Lung microvascular endothelial cell (primary cell): Measurements from ENCODE around the gene PIK3R5. TPM values are rescaled to one million over a fixed set of nuclear protein-coding genes. Genes with fewer than 3 reads are reported as not detected.

ENCODE experiments used
- DNase-seq, 2 donors: peaks; one replicate each; pipeline versions ENCODE4 v3.0.0 to v3.0.0-alpha.2; 2010; ENCODE audit warnings: low read depth in 2 of 2
- total RNA-seq: library from RNA; depleted of rRNA; stranded (reverse); fragments of >200 nt; gene quantifications from 2 replicates; pipeline ENCODE4 v1.2.1, GENCODE V29; 2014

Gene PIK3R5
- total RNA-seq, 1 donor from 2014 or later = not detected

DNA sequence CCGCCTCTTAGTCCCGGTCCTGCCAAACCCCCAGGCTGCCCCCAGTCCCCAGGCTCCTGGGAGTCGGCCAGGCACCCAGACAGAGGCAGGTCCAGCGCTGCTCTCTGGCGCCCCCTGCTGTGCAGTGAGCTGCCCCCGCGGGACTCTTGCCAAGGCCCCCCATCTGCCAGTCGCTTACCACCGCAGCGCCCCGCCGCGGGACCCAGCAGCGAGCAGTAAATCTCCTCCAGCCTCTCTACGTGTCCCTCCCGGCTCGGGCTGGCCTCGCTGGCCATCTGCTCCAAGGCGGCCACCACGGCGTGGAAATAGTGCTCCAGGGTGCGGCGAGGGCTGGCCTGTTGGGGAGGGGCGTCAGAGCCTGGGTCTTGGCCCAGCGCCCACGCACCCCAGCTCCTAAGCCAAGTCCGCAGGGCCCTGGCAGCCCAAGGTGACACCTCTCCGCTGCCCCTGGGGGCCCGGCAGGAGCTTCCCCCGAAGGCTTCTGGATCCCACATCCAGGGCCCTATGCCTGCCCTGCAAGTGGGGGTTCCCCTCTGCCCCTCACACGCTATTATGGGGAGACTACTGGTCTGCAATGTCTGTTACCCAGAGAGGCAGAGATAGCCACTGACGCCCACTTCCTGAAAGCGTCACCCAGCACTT lies 132.7 kb downstream of the PIK3R5 start:
- peak in 1 of 2 donors; percentile 13 for DNase-seq

GRCh38 chr17:8831234-8831849 lies 134.2 kb downstream of the PIK3R5 start:
- no peak for DNase-seq

GRCh38 chr17:8830141-8830540 lies 135.4 kb downstream of the PIK3R5 start:
- no peak for DNase-seq

DNA sequence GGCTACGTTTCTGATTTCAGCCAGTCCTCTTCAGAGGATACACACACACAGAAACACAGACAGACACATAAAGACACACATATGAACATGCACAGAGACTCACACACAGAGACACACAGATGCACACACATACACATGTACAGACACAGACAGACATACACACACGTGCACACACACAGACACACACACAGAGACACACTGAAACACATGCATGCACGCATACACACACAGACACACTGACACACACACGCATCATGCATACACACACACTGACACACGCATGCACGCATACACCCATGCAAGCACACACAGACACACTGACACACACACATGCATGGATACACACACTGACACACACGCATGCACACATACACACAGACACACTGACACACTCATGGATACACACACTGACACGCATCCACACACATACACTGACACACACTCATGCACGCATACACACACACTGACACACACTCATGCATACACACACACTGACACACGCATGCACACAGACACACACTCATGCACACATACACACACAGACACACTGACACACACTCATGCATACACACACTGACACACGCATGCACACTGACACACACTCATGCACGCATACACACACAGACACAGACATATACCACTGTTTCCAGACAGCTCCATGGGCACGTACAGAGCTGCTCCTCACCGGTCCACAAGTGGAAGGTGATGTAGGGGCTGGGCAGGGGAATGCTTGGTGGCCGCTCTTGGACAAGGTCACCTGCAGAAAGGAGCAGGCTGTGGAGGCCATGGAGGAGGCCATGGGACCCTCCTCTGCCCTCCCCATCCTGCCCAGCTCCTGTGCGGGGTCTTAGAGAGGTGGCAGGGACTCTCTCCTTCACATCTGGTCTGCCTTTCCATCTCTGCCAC lies 136.2 kb downstream of the PIK3R5 start:
- no peak for DNase-seq

Other genes starting within 250 kb of the PIK3R5 start
- not detected in 2 replicates for gene CCDC42, start 220.9 kb downstream of the PIK3R5 start, total RNA-seq
- gene SPDYE4, start 207.2 kb downstream of the PIK3R5 start, total RNA-seq = not detected in 2 replicates
- gene MFSD6L, start 166.3 kb downstream of the PIK3R5 start, total RNA-seq = not detected in 2 replicates
- gene PIK3R6, start 98.0 kb downstream of the PIK3R5 start, total RNA-seq = not detected in 2 replicates
- gene NTN1, start 55.8 kb upstream of the PIK3R5 start, total RNA-seq = 0.40 and 0.65 TPM in 2 replicates